Neural cell (in vitro differentiated cells): ENCODE results near the gene HGD. TPM values are rescaled to one million over a fixed set of nuclear protein-coding genes. Genes with fewer than 3 reads are reported as not detected.

Experiments used
- H2AFZ ChIP-seq: fragments of 200-600, 300-800 bp; sonication (generic), shearing (Covaris generic); 2 replicates; pipeline ENCODE4 v1.6.0; 2014; ENCODE audit warnings: low read depth, mild to moderate bottlenecking, antibody characterized with exemption, low read length, moderate library complexity
- H3F3A ChIP-seq: fragments of 200-600 bp; shearing (Covaris generic); 2 replicates; pipeline ENCODE4 v1.6.1; 2016; ENCODE audit warnings: mild to moderate bottlenecking, moderate library complexity, mixed read lengths, antibody characterized with exemption, low read length; ENCODE audit not compliant: insufficient read depth, poor library complexity, severe bottlenecking
- H3K27ac ChIP-seq: fragments of 200-600, 300-800 bp; sonication (generic), shearing (Covaris generic); 2 replicates; pipeline ENCODE4 v1.5.1; 2014; ENCODE audit warnings: mild to moderate bottlenecking, low read length, moderate library complexity
- H3K27me3 ChIP-seq: fragments of 300-800, 200-600 bp; sonication (generic), shearing (Covaris generic); 2 replicates; pipeline ENCODE4 v1.6.0; 2014; ENCODE audit warnings: mild to moderate bottlenecking, low read depth, low read length, moderate library complexity; ENCODE audit not compliant: insufficient read depth
- H3K36me3 ChIP-seq: fragments of 300-800, 200-600 bp; sonication (generic), shearing (Covaris generic); 2 replicates; pipeline ENCODE4 v1.5.1; 2014; ENCODE audit warnings: mild to moderate bottlenecking, antibody characterized with exemption, low read length, moderate library complexity; ENCODE audit not compliant: insufficient read depth
- H3K4me2 ChIP-seq: fragments of 300-800, 200-600 bp; sonication (generic), shearing (Covaris generic); 2 replicates; pipeline ENCODE4 v1.6.0; 2014; ENCODE audit warnings: mild to moderate bottlenecking, low read length
- H3K4me3 ChIP-seq: fragments of 300-800, 200-600 bp; sonication (generic), shearing (Covaris generic); 2 replicates; pipeline ENCODE4 v1.5.1; 2014; ENCODE audit warnings: mild to moderate bottlenecking, low read length, moderate library complexity
- H3K79me2 ChIP-seq: fragments of 200-600 bp; shearing (Covaris generic); replicated peaks from 2 replicates; pipeline ENCODE4 v1.6.0; 2014; ENCODE audit warnings: mild to moderate bottlenecking, low read length, moderate library complexity; ENCODE audit not compliant: insufficient read depth
- H3K9ac ChIP-seq: fragments of 300-800, 200-600 bp; sonication (generic), shearing (Covaris generic); 2 replicates; pipeline ENCODE4 v1.6.1; 2016; ENCODE audit warnings: mild to moderate bottlenecking, low read length, mixed read lengths
- H3K9me2 ChIP-seq: fragments of 200-600 bp; shearing (Covaris generic); 2 replicates; pipeline ENCODE4 v1.6.1; 2016; ENCODE audit warnings: mild to moderate bottlenecking, low read length, mixed read lengths; ENCODE audit not compliant: insufficient read depth
- H3K9me3 ChIP-seq: fragments of 200-600, 300-800 bp; sonication (generic), shearing (Covaris generic); 2 replicates; pipeline ENCODE4 v1.6.1; 2016; ENCODE audit warnings: mild to moderate bottlenecking, mixed run types, low read length, moderate library complexity, mixed read lengths
- H4K20me1 ChIP-seq: fragments of 200-600 bp; shearing (Covaris generic); 2 replicates; pipeline ENCODE4 v1.6.1; 2016; ENCODE audit warnings: mild to moderate bottlenecking, mixed run types; ENCODE audit not compliant: insufficient read depth
- CTCF ChIP-seq: fragments of 450-650 bp; IDR thresholded peaks from 2 replicates; pipeline ENCODE4 v1.5.1; 2014; ENCODE audit warnings: antibody characterized with exemption, mild to moderate bottlenecking, moderate library complexity; ENCODE audit not compliant: poor library complexity, severe bottlenecking
- EP300 ChIP-seq: fragments of 450-650 bp; conservative IDR thresholded peaks from 2 replicates; pipeline ENCODE4 v1.6.1; 2014; ENCODE audit warnings: antibody characterized with exemption, mild to moderate bottlenecking, moderate library complexity; ENCODE audit not compliant: poor library complexity, severe bottlenecking
- EZH2 ChIP-seq: fragments of 200-600, 300-800 bp; shearing (Covaris generic), sonication (generic); IDR thresholded peaks from 2 replicates; pipeline ENCODE4 v1.6.1; 2014; ENCODE audit warnings: antibody characterized with exemption, low read length, borderline replicate concordance, mild to moderate bottlenecking; ENCODE audit not compliant: insufficient read depth, poor library complexity, severe bottlenecking
- MXI1 ChIP-seq: fragments of 450-650 bp; conservative IDR thresholded peaks from 2 replicates; pipeline ENCODE4 v1.6.1; 2014; ENCODE audit warnings: antibody characterized with exemption, mild to moderate bottlenecking; ENCODE audit not compliant: poor library complexity, severe bottlenecking
- POLR2AphosphoS5 ChIP-seq: IDR thresholded peaks from 2 replicates; pipeline ENCODE4 v1.6.1; 2012
- RAD21 ChIP-seq: fragments of 450-650 bp; conservative IDR thresholded peaks from 2 replicates; pipeline ENCODE4 v1.6.1; 2014; ENCODE audit warnings: antibody characterized with exemption, mild to moderate bottlenecking, moderate library complexity
- REST ChIP-seq: IDR thresholded peaks from 2 replicates; pipeline ENCODE4 v1.6.1; 2012; ENCODE audit warnings: borderline replicate concordance
- SMC3 ChIP-seq: fragments of 450-650 bp; conservative IDR thresholded peaks from 2 replicates; pipeline ENCODE4 v1.6.1; 2014; ENCODE audit warnings: antibody characterized with exemption, mild to moderate bottlenecking, moderate library complexity; ENCODE audit not compliant: poor library complexity
- TAF1 ChIP-seq: IDR thresholded peaks from 2 replicates; pipeline ENCODE4 v1.6.1; 2012; ENCODE audit warnings: low read depth
- polyA plus RNA-seq: library from polyadenylated mRNA; depleted of rRNA; stranded (reverse); fragments of >200 nt; gene quantifications from 2 replicates; pipeline ENCODE4 v1.2.3, GENCODE V29; 2014

HGD gene
- polyA plus RNA-seq, 1 donor from 2014 or later, result not detected

- Histone ChIP-seq H4K20me1 (no peaks in the 10 kb centered on the region), H3F3A (no peaks in the 10 kb centered on the region), H3K27ac (no peak overlapping the region), H3K9ac (no peak overlapping the region), H3K4me2 (no peak overlapping the region), H3K36me3 (no peaks in the 10 kb centered on the region), H3K27me3 (no peaks in the 10 kb centered on the region), H3K9me3 (no peaks in the 10 kb centered on the region), H3K9me2 (no peaks in the 10 kb centered on the region), H2AFZ (no peak overlapping the region), H3K79me2 (no peaks in the 10 kb centered on the region), H3K4me3 (no peak overlapping the region)
- TF ChIP-seq MXI1 (no peak), SMC3 (no peak), CTCF (no peak), EP300 (no peak), TAF1 (no peak), EZH2 (no peak), REST (no peak), POLR2AphosphoS5 (no peak), RAD21 (no peak)
Measured at GRCh38 chr3:120646771-120647432, 35.1 kb downstream of the HGD start.

- H2AFZ ChIP-seq, result no peak overlapping the region
- no peak overlapping the region for H3K4me3 ChIP-seq
- no peaks in the 10 kb centered on the region for H3F3A ChIP-seq
- no peaks in the 10 kb centered on the region for H3K9me3 ChIP-seq
- no peak overlapping the region for H3K27ac ChIP-seq
- H4K20me1 ChIP-seq, result no peaks in the 10 kb centered on the region
- H3K9me2 ChIP-seq, result no peaks in the 10 kb centered on the region
- no peak overlapping the region for H3K4me2 ChIP-seq
- H3K36me3 ChIP-seq, result no peaks in the 10 kb centered on the region
- H3K9ac ChIP-seq, result no peak overlapping the region
- no peaks in the 10 kb centered on the region for H3K27me3 ChIP-seq
- no peaks in the 10 kb centered on the region for H3K79me2 ChIP-seq
- TF ChIP-seq EZH2 (no peak), RAD21 (no peak), POLR2AphosphoS5 (no peak), SMC3 (no peak), REST (no peak), CTCF (no peak), TAF1 (no peak), EP300 (no peak), MXI1 (no peak)
Measured at GRCh38 chr3:120645083-120645845, 36.8 kb downstream of the HGD start.
